Fibroblast of lung (primary cell): ENCODE data around the gene CRTC1.

ENCODE experiments used
- EZH2 ChIP-seq: IDR thresholded peaks from 2 replicates; pipeline ENCODE4 v1.5.1; 2012; ENCODE audit warnings: low read length, control low read depth, mild to moderate bottlenecking; ENCODE audit errors: missing control alignments
- TF ChIP-seq, protein P1 (sequence below), 2 donors: IDR thresholded peaks in 1 of 2; conservative IDR thresholded peaks in 1 of 2; 1 replicate in 1 of 2; 2 replicates in 1 of 2; pipeline ENCODE4 v1.5.1; 2011 to 2012; ENCODE audit warnings: low read length in 2 of 2, control low read depth in 1 of 2, inconsistent platforms in 1 of 2, low read depth in 1 of 2, mild to moderate bottlenecking in 1 of 2

GRCh38 chr19:18769989-18770528 is 86.6 kb downstream of the CRTC1 start:
- TF ChIP-seq, protein P1, sequence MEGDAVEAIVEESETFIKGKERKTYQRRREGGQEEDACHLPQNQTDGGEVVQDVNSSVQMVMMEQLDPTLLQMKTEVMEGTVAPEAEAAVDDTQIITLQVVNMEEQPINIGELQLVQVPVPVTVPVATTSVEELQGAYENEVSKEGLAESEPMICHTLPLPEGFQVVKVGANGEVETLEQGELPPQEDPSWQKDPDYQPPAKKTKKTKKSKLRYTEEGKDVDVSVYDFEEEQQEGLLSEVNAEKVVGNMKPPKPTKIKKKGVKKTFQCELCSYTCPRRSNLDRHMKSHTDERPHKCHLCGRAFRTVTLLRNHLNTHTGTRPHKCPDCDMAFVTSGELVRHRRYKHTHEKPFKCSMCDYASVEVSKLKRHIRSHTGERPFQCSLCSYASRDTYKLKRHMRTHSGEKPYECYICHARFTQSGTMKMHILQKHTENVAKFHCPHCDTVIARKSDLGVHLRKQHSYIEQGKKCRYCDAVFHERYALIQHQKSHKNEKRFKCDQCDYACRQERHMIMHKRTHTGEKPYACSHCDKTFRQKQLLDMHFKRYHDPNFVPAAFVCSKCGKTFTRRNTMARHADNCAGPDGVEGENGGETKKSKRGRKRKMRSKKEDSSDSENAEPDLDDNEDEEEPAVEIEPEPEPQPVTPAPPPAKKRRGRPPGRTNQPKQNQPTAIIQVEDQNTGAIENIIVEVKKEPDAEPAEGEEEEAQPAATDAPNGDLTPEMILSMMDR (conservative IDR thresholded peaks at IDR 0.05 in 1 of 2, IDR thresholded peaks at IDR 0.05 in 1 of 2; ENCODE audit: low read depth in 1 of 2, low read length in 2 of 2), result no peak
- TF ChIP-seq EZH2, result no peak
